NCI-H2081 treated with DMSO at 0.1 percent for 48 hours (cell line): ENCODE measurements around the gene MACROD2.
"Not testable (repeated sequence)": the region's sequence is repeated elsewhere in the genome, so short reads cannot be mapped to it uniquely, and the experiment has no call there.

ENCODE experiments used
- DNase-seq: peaks from one replicate; lab custom pipeline; 2025; lab: John Stamatoyannopoulos, UW

MACROD2 gene

GRCh38 chr20:14955399-14955798, 960.1 kb downstream of the MACROD2 start:
- DNase-seq: no peak

- DNase-seq: no peak
Observed at GRCh38 chr20:14956026-14956425, 960.7 kb downstream of the MACROD2 start.

GRCh38 chr20:14956538-14956937, 961.2 kb downstream of the MACROD2 start:
- no peak for DNase-seq

GRCh38 chr20:14957402-14957801, 962.1 kb downstream of the MACROD2 start:
- DNase-seq: no peak

GRCh38 chr20:14958626-14959025, 963.3 kb downstream of the MACROD2 start:
- DNase-seq: no peak

- no peak for DNase-seq
Observed at GRCh38 chr20:14959506-14960475, 964.5 kb downstream of the MACROD2 start.

- DNase-seq: no peak
Observed at GRCh38 chr20:14960831-14961230, 965.5 kb downstream of the MACROD2 start.

GRCh38 chr20:14963262-14963663, 967.9 kb downstream of the MACROD2 start:
- no peak for DNase-seq

- no peak for DNase-seq
Observed at GRCh38 chr20:14966203-14966602, 970.9 kb downstream of the MACROD2 start.

GRCh38 chr20:14966808-14967207, 971.5 kb downstream of the MACROD2 start:
- no peak for DNase-seq

- DNase-seq: no peak
Observed at GRCh38 chr20:14972256-14972655, 976.9 kb downstream of the MACROD2 start.

- DNase-seq: no peak
Observed at GRCh38 chr20:14972690-14973089, 977.4 kb downstream of the MACROD2 start.

- DNase-seq: no peak
Observed at GRCh38 chr20:14979453-14979986, 984.2 kb downstream of the MACROD2 start.

GRCh38 chr20:14981486-14981885, 986.2 kb downstream of the MACROD2 start:
- not testable (repeated sequence) for DNase-seq

- DNase-seq: not testable (repeated sequence)
Observed at GRCh38 chr20:14982324-14982723, 987.0 kb downstream of the MACROD2 start.

GRCh38 chr20:14984305-14984704, 989.0 kb downstream of the MACROD2 start:
- no peak for DNase-seq

GRCh38 chr20:14984768-14985622, 989.7 kb downstream of the MACROD2 start:
- no peak for DNase-seq

GRCh38 chr20:14986026-14986655, 990.8 kb downstream of the MACROD2 start:
- DNase-seq: no peak

GRCh38 chr20:14986656-14987055, 991.3 kb downstream of the MACROD2 start:
- no peak for DNase-seq

GRCh38 chr20:14989535-14990290, 994.4 kb downstream of the MACROD2 start:
- no peak for DNase-seq

GRCh38 chr20:14991023-14991422, 995.7 kb downstream of the MACROD2 start:
- DNase-seq: no peak
